K562 (cell line): ENCODE data around the gene PAFAH1B2. TPM values are rescaled to one million over a fixed set of nuclear protein-coding genes. Genes with fewer than 3 reads are reported as not detected.

ENCODE experiments used
- BRD4 ChIP-seq: fragments of 200-600 bp; sonication (generic); IDR thresholded peaks from 2 replicates; pipeline ENCODE4 v1.6.1; 2017; ENCODE audit warnings: inconsistent platforms
- DNMT1 ChIP-seq: fragments of 450-650 bp; IDR thresholded peaks from 2 replicates; pipeline ENCODE4 v1.6.1; 2016; ENCODE audit warnings: antibody characterized with exemption, mild to moderate bottlenecking
- HDGF ChIP-seq: fragments of 450-650 bp; IDR thresholded peaks from 2 replicates; pipeline ENCODE4 v1.6.1; 2016
- KAT8 ChIP-seq: fragments of 450-650 bp; IDR thresholded peaks from 2 replicates; pipeline ENCODE4 v1.6.1; 2016; ENCODE audit warnings: low read depth, mild to moderate bottlenecking
- KLF1 ChIP-seq: fragments of 450-650 bp; IDR thresholded peaks from 2 replicates; pipeline ENCODE4 v1.6.1; 2016; ENCODE audit warnings: missing genetic modification characterization, missing compliant biosample characterization
- LEF1 ChIP-seq: fragments of 450-650 bp; IDR thresholded peaks from 2 replicates; pipeline ENCODE4 v1.6.1; 2016; ENCODE audit warnings: mild to moderate bottlenecking
- MTA3 ChIP-seq: fragments of 450-650 bp; formaldehyde crosslinking; IDR thresholded peaks from 2 replicates; pipeline ENCODE4 v1.6.1; 2017; ENCODE audit warnings: mild to moderate bottlenecking, borderline replicate concordance
- NR1H2 ChIP-seq: sonication (generic); formaldehyde crosslinking; IDR thresholded peaks from 2 replicates; pipeline ENCODE4 v1.4.0; 2020; ENCODE audit warnings: mild to moderate bottlenecking, missing genetic modification reagents
- OTX1 ChIP-seq: fragments of 450-650 bp; formaldehyde crosslinking; IDR thresholded peaks from 2 replicates; pipeline ENCODE4 v1.4.0; 2022; ENCODE audit warnings: mild to moderate bottlenecking
- RFX7 ChIP-seq: fragments of 250-450 bp; sonication (Bioruptor Pico); IDR thresholded peaks from 2 replicates; pipeline ENCODE4 v1.5.1; 2021; ENCODE audit warnings: mild to moderate bottlenecking
- SIX5 ChIP-seq, 2 experiments: IDR thresholded peaks; 2 replicates each; pipeline ENCODE4 v1.6.1; 2011; ENCODE audit warnings: low read length in 2 of 2, borderline replicate concordance in 1 of 2, low read depth in 1 of 2, mild to moderate bottlenecking in 1 of 2, moderate library complexity in 1 of 2; ENCODE audit not compliant: insufficient read depth in 1 of 2
- SNRNP70 ChIP-seq: fragments of 200-400 bp; formaldehyde crosslinking; optimal IDR thresholded peaks from 2 replicates; pipeline ENCODE3; 2017; ENCODE audit warnings: low read depth, low read length
- ZFX ChIP-seq: sonication (generic); formaldehyde crosslinking; IDR thresholded peaks from 2 replicates; pipeline ENCODE4 v1.8.0; 2022; ENCODE audit warnings: mild to moderate bottlenecking, missing genetic modification reagents, moderate library complexity
- ZNF12 ChIP-seq: sonication (generic); formaldehyde crosslinking; IDR thresholded peaks from 2 replicates; pipeline ENCODE4 v1.4.0; 2020; ENCODE audit warnings: mild to moderate bottlenecking, missing genetic modification reagents
- ZNF232 ChIP-seq: sonication (generic); formaldehyde crosslinking; IDR thresholded peaks from 2 replicates; pipeline ENCODE4 v1.8.0; 2022; ENCODE audit warnings: mild to moderate bottlenecking, missing genetic modification reagents
- ZNF253 ChIP-seq: fragments of 250-450 bp; sonication (Bioruptor Pico); conservative IDR thresholded peaks from 2 replicates; pipeline ENCODE4 v1.6.1; 2021; ENCODE audit warnings: mild to moderate bottlenecking
- polyA plus RNA-seq, 8 experiments: library from polyadenylated mRNA; depleted of rRNA in 4 of 8; stranded (reverse) in 5 of 8; unstranded in 3 of 8; fragments of >200 nt; fragmentation: Nextera tagmentation in 2 of 8; fragmentation: Illumina TruSeq in 1 of 8; extraction: Ambion mirVana in 2 of 8; extraction: Trizol in 1 of 8; gene quantifications; 2 replicates each; pipeline versions ENCODE4 v1.2.1 to v1.2.3, GENCODE V29; 2011 to 2014; ENCODE audit warnings: inconsistent platforms in 1 of 8, missing spikeins in 1 of 8
- total RNA-seq, 7 experiments: library from RNA; depleted of rRNA in 6 of 7; stranded (reverse); fragments of >200 nt in 6 of 7; fragmentation: Illumina TruSeq in 2 of 7; extraction: Trizol in 2 of 7; gene quantifications; 2 replicates each; pipeline versions ENCODE4 v1.2.1 to v1.2.3, GENCODE V29; 2011 to 2021; ENCODE audit warnings: low replicate concordance in 1 of 7
- TF ChIP-seq, protein P1 (sequence below): fragments of 450-650 bp; conservative IDR thresholded peaks from 2 replicates; pipeline ENCODE4 v1.6.1; 2016; ENCODE audit warnings: missing genetic modification characterization, low read depth, mild to moderate bottlenecking, missing compliant biosample characterization, moderate library complexity
- TF ChIP-seq, protein P2 (sequence below), 3 experiments: IDR thresholded peaks in 2 of 3; conservative IDR thresholded peaks in 1 of 3; 2 replicates each; pipeline ENCODE4 v1.5.1; 2011 to 2012; ENCODE audit warnings: low read length in 3 of 3, mild to moderate bottlenecking in 3 of 3, control low read depth in 2 of 3, improper control_type of control experiment in 1 of 3, inconsistent platforms in 1 of 3, low read depth in 1 of 3, mixed read lengths in 1 of 3, moderate library complexity in 1 of 3; ENCODE audit not compliant: insufficient read depth in 2 of 3
- TF ChIP-seq, protein P3 (sequence below): fragments of 450-650 bp; formaldehyde crosslinking; IDR thresholded peaks from 2 replicates; pipeline ENCODE4 v1.4.0; 2022; ENCODE audit warnings: missing genetic modification characterization
- TF ChIP-seq, protein P4 (sequence below): sonication (generic); formaldehyde crosslinking; IDR thresholded peaks from 2 replicates; pipeline ENCODE4 v1.8.0; 2022; ENCODE audit warnings: missing genetic modification reagents, mild to moderate bottlenecking, moderate library complexity, borderline replicate concordance
- TF ChIP-seq, protein P5 (sequence below): sonication (generic); formaldehyde crosslinking; IDR thresholded peaks from 2 replicates; pipeline ENCODE4 v1.8.1; 2022; ENCODE audit warnings: missing genetic modification reagents

Gene PAFAH1B2
- total and polyA plus RNA-seq, 9 of the 15 experiments (the other 6 are each of a cell fraction or from before 2014, with no cell fraction given) = 27.8 to 94.7 (median 64.9) TPM

DNA sequence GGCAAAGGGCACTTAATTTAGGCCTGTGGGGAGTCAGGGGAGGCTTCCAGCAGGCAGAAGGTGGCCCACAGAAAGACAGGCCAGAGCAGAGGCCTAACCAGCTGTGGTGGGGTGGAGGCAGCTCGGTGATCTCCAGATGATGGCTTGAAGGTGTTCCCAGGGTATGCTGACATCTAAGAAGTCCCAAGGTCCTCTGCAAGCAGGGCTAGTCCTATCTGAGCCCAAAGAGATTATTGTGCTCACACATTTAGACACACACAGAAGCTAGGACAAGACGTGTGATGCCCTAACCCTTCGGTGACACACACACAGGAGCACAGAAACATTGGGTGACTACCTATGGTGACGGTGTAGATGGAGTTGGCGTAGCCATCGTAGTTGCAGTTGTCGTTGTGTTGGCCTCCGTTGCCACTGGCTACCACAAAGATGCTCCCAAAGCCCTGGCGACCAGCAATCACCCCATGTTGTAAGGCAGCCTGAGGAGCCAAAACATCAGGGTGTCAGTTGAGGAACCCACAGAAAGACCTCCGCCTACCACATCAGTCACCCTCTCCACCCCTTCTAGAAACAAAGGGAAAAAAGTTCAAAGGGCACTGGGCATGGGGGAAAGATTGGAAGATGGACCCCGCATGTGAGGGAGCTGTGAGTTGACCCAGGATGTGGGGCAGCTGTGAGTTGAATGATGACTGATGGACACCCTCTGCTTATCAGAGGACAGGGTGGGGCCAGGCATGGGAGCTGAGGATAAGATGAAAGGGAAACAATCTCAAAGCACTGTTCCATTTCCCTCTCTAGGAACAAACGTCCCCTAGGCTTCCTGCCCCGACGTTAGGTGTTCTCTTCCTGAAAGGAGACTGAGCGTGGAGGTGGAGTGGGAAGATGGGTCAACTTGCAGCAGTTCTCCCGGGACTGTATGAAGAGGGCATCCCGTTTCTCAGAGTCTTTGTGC is 79.9 kb downstream of the PAFAH1B2 start (continued):
- TF ChIP-seq, protein P1, sequence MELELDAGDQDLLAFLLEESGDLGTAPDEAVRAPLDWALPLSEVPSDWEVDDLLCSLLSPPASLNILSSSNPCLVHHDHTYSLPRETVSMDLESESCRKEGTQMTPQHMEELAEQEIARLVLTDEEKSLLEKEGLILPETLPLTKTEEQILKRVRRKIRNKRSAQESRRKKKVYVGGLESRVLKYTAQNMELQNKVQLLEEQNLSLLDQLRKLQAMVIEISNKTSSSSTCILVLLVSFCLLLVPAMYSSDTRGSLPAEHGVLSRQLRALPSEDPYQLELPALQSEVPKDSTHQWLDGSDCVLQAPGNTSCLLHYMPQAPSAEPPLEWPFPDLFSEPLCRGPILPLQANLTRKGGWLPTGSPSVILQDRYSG (tag) = 0 out of 2 replicates have a peak, but pooled peaks have one; percentile 26
- TF ChIP-seq MTA3 (peak; percentile 62; the same call in 1 of the 2 replicates), KAT8 (no peak), HDGF (no peak), ZNF12 (no peak), SNRNP70 (no peak), DNMT1 (no peak), ZNF253 (CRISPR knock-in tag) (no peak), SIX5 (IDR thresholded peaks at IDR 0.05; ENCODE audit: borderline replicate concordance in 1 of 2, insufficient read depth in 1 of 2, low read depth in 1 of 2, low read length in 2 of 2) (no peak), ZNF232 (CRISPR knock-in tag) (no peak), OTX1 (CRISPR knock-in tag) (no peak), RFX7 (CRISPR knock-in tag) (no peak), LEF1 (peak; percentile 88), BRD4 (no peak), ZFX (CRISPR knock-in tag) (no peak), NR1H2 (CRISPR knock-in tag) (no peak), KLF1 (tag) (peak; percentile 97)
- TF ChIP-seq, protein P2, sequence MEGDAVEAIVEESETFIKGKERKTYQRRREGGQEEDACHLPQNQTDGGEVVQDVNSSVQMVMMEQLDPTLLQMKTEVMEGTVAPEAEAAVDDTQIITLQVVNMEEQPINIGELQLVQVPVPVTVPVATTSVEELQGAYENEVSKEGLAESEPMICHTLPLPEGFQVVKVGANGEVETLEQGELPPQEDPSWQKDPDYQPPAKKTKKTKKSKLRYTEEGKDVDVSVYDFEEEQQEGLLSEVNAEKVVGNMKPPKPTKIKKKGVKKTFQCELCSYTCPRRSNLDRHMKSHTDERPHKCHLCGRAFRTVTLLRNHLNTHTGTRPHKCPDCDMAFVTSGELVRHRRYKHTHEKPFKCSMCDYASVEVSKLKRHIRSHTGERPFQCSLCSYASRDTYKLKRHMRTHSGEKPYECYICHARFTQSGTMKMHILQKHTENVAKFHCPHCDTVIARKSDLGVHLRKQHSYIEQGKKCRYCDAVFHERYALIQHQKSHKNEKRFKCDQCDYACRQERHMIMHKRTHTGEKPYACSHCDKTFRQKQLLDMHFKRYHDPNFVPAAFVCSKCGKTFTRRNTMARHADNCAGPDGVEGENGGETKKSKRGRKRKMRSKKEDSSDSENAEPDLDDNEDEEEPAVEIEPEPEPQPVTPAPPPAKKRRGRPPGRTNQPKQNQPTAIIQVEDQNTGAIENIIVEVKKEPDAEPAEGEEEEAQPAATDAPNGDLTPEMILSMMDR (IDR thresholded peaks at IDR 0.05 in 2 of 3, conservative IDR thresholded peaks at IDR 0.05 in 1 of 3; ENCODE audit: insufficient read depth in 2 of 3, low read depth in 1 of 3, low read length in 3 of 3) = no peak
- TF ChIP-seq, protein P3, sequence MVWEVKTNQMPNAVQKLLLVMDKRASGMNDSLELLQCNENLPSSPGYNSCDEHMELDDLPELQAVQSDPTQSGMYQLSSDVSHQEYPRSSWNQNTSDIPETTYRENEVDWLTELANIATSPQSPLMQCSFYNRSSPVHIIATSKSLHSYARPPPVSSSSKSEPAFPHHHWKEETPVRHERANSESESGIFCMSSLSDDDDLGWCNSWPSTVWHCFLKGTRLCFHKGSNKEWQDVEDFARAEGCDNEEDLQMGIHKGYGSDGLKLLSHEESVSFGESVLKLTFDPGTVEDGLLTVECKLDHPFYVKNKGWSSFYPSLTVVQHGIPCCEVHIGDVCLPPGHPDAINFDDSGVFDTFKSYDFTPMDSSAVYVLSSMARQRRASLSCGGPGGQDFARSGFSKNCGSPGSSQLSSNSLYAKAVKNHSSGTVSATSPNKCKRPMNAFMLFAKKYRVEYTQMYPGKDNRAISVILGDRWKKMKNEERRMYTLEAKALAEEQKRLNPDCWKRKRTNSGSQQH (CRISPR knock-in tag) = no peak
- TF ChIP-seq, protein P4, sequence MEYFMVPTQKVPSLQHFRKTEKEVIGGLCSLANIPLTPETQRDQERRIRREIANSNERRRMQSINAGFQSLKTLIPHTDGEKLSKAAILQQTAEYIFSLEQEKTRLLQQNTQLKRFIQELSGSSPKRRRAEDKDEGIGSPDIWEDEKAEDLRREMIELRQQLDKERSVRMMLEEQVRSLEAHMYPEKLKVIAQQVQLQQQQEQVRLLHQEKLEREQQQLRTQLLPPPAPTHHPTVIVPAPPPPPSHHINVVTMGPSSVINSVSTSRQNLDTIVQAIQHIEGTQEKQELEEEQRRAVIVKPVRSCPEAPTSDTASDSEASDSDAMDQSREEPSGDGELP (CRISPR knock-in tag) = no peak
- TF ChIP-seq, protein P5, sequence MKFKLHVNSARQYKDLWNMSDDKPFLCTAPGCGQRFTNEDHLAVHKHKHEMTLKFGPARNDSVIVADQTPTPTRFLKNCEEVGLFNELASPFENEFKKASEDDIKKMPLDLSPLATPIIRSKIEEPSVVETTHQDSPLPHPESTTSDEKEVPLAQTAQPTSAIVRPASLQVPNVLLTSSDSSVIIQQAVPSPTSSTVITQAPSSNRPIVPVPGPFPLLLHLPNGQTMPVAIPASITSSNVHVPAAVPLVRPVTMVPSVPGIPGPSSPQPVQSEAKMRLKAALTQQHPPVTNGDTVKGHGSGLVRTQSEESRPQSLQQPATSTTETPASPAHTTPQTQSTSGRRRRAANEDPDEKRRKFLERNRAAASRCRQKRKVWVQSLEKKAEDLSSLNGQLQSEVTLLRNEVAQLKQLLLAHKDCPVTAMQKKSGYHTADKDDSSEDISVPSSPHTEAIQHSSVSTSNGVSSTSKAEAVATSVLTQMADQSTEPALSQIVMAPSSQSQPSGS (CRISPR knock-in tag) = no peak
